H9 (cell line): Measurements from ENCODE around the gene FUCA1. TPM values are rescaled to one million over a fixed set of nuclear protein-coding genes. Genes with fewer than 3 reads are reported as not detected.

ENCODE experiments used
- DNase-seq: peaks from one replicate; pipeline ENCODE4 v3.0.0-alpha.2; 2017
- H2AFZ ChIP-seq: one replicate; pipeline ENCODE4 v1.6.1; 2013; ENCODE audit warnings: mild to moderate bottlenecking, low read length, control low read depth, moderate library complexity
- H2AK5ac ChIP-seq: 2 replicates; pipeline ENCODE4 v1.6.1; 2013; ENCODE audit warnings: low read length, control low read depth, mixed read lengths; ENCODE audit not compliant: insufficient read length
- H2BK120ac ChIP-seq: one replicate; pipeline ENCODE4 v1.6.1; 2013; ENCODE audit warnings: low read depth, mild to moderate bottlenecking, low read length, control low read depth, inconsistent platforms; ENCODE audit not compliant: poor library complexity, severe bottlenecking
- H2BK12ac ChIP-seq: 2 replicates; pipeline ENCODE4 v1.6.1; 2013; ENCODE audit warnings: low read length, control low read depth, mixed read lengths, low read depth; ENCODE audit not compliant: insufficient read length
- H2BK15ac ChIP-seq: 2 replicates; pipeline ENCODE4 v1.6.1; 2013; ENCODE audit warnings: low read depth, low read length, control low read depth
- H2BK20ac ChIP-seq: one replicate; pipeline ENCODE4 v1.6.1; 2013; ENCODE audit warnings: low read depth, mild to moderate bottlenecking, low read length, control low read depth, inconsistent platforms; ENCODE audit not compliant: poor library complexity, severe bottlenecking
- H2BK5ac ChIP-seq: 2 replicates; pipeline ENCODE4 v1.6.1; 2013; ENCODE audit warnings: low read length, control low read depth, mixed read lengths; ENCODE audit not compliant: insufficient read length
- H3K14ac ChIP-seq: 2 replicates; pipeline ENCODE4 v1.6.1; 2013; ENCODE audit warnings: low read length, control low read depth; ENCODE audit not compliant: insufficient read depth
- H3K18ac ChIP-seq: 2 replicates; pipeline ENCODE4 v1.6.1; 2013; ENCODE audit warnings: low read depth, mild to moderate bottlenecking, mixed read lengths, low read length, control low read depth; ENCODE audit not compliant: insufficient read length
- H3K23ac ChIP-seq: 2 replicates; pipeline ENCODE4 v1.6.1; 2013; ENCODE audit warnings: low read length, control low read depth, mixed read lengths, low read depth; ENCODE audit not compliant: insufficient read length
- H3K23me2 ChIP-seq: 2 replicates; pipeline ENCODE4 v1.6.1; 2013; ENCODE audit warnings: low read depth, mild to moderate bottlenecking, mixed read lengths, low read length, control low read depth; ENCODE audit not compliant: insufficient read length, poor library complexity, severe bottlenecking
- H3K27ac ChIP-seq: 2 replicates; pipeline ENCODE4 v1.5.1; 2013; ENCODE audit warnings: low read length, control low read depth, mixed read lengths, low read depth; ENCODE audit not compliant: insufficient read length
- H3K27me3 ChIP-seq: 2 replicates; pipeline ENCODE4 v1.6.1; 2013; ENCODE audit warnings: low read length, control low read depth, inconsistent platforms; ENCODE audit not compliant: insufficient read depth
- H3K4ac ChIP-seq: 2 replicates; pipeline ENCODE4 v1.6.1; 2013; ENCODE audit warnings: low read depth, mild to moderate bottlenecking, control low read depth, inconsistent platforms, low read length, moderate library complexity
- H3K4me1 ChIP-seq: 2 replicates; pipeline ENCODE4 v1.6.1; 2013; ENCODE audit warnings: low read length, control low read depth, inconsistent platforms; ENCODE audit not compliant: insufficient read depth
- H3K4me2 ChIP-seq: 2 replicates; pipeline ENCODE4 v1.6.1; 2013; ENCODE audit warnings: low read length, control low read depth, mixed read lengths; ENCODE audit not compliant: insufficient read length, insufficient read depth
- H3K56ac ChIP-seq: 2 replicates; pipeline ENCODE4 v1.6.1; 2013; ENCODE audit warnings: low read depth, mild to moderate bottlenecking, mixed read lengths, low read length, control low read depth; ENCODE audit not compliant: insufficient read length
- H3K79me1 ChIP-seq: 2 replicates; pipeline ENCODE4 v1.6.1; 2013; ENCODE audit warnings: low read depth, mild to moderate bottlenecking, moderate library complexity, low read length, control low read depth, inconsistent platforms; ENCODE audit not compliant: insufficient read depth, poor library complexity, severe bottlenecking
- H3K79me2 ChIP-seq: 2 replicates; pipeline ENCODE4 v1.6.1; 2013; ENCODE audit warnings: low read length, control low read depth, inconsistent platforms; ENCODE audit not compliant: insufficient read depth
- H3K9ac ChIP-seq: 2 replicates; pipeline ENCODE4 v1.6.1; 2013; ENCODE audit warnings: low read length, control low read depth, mixed read lengths; ENCODE audit not compliant: insufficient read length; ENCODE audit errors: extremely low read depth
- H3K9me3 ChIP-seq: one replicate; pipeline ENCODE4 v1.6.1; 2013; ENCODE audit warnings: low read depth, low read length, inconsistent platforms; ENCODE audit not compliant: control insufficient read depth
- H3T11ph ChIP-seq: one replicate; pipeline ENCODE4 v1.6.1; 2013; ENCODE audit warnings: mild to moderate bottlenecking, low read length, control low read depth, inconsistent platforms
- H4K20me1 ChIP-seq: one replicate; pipeline ENCODE4 v1.6.1; 2013; ENCODE audit not compliant: control insufficient read depth, insufficient read length, insufficient read depth
- H4K5ac ChIP-seq: 2 replicates; pipeline ENCODE4 v1.6.1; 2013; ENCODE audit warnings: low read depth, mild to moderate bottlenecking, mixed read lengths, low read length, control low read depth; ENCODE audit not compliant: insufficient read length
- H4K8ac ChIP-seq: replicated peaks from 2 replicates; pipeline ENCODE4 v1.6.1; 2013; ENCODE audit warnings: low read length, control low read depth, mixed read lengths, low read depth; ENCODE audit not compliant: insufficient read length
- H4K91ac ChIP-seq: 2 replicates; pipeline ENCODE4 v1.6.1; 2013; ENCODE audit warnings: low read depth, mild to moderate bottlenecking, moderate library complexity, mixed read lengths, low read length, control low read depth; ENCODE audit not compliant: insufficient read length
- H3K27ac Mint-ChIP-seq, 3 experiments: 2 replicates in 2 of 3; 3 replicates in 1 of 3; pipeline ENCODE4 v1.8.0; 2020 to 2021; ENCODE audit warnings: mixed read lengths in 3 of 3, mild to moderate bottlenecking in 1 of 3, moderate library complexity in 1 of 3
- H3K27me3 Mint-ChIP-seq: 2 replicates; pipeline ENCODE4 v1.8.0; 2021; ENCODE audit warnings: low read depth, mild to moderate bottlenecking, moderate library complexity, mixed read lengths
- H3K36me3 Mint-ChIP-seq, 3 experiments: 2 replicates in 2 of 3; 3 replicates in 1 of 3; pipeline ENCODE4 v1.8.0; 2020 to 2021; ENCODE audit warnings: low read depth in 3 of 3, mixed read lengths in 3 of 3; ENCODE audit not compliant: insufficient read depth in 1 of 3
- H3K4me1 Mint-ChIP-seq, 2 experiments: 2 replicates each; pipeline ENCODE4 v1.8.0; 2020; ENCODE audit warnings: mixed read lengths in 2 of 2
- H3K4me3 Mint-ChIP-seq, 2 experiments: 2 replicates in 1 of 2; 3 replicates in 1 of 2; pipeline ENCODE4 v1.8.0; 2020 to 2021; ENCODE audit warnings: mild to moderate bottlenecking in 2 of 2, mixed read lengths in 2 of 2, moderate library complexity in 1 of 2
- H3K9me3 Mint-ChIP-seq, 2 experiments: 2 replicates in 1 of 2; 3 replicates in 1 of 2; pipeline ENCODE4 v1.8.0; 2020; ENCODE audit warnings: mild to moderate bottlenecking in 2 of 2, mixed read lengths in 2 of 2, moderate library complexity in 1 of 2
- CTCF ChIP-seq: fragments of 200-600 bp; sonication (generic); conservative IDR thresholded peaks from 3 replicates; pipeline ENCODE4 v1.8.0; 2021; ENCODE audit warnings: antibody characterized with exemption, mild to moderate bottlenecking
- WGBS: extraction: QIAGEN DNeasy Blood & Tissue Kit; methylation state at CpG from one replicate; pipeline ENCODE4 v1.1.7; 2013; ENCODE audit warnings: missing lambda C conversion rate, low lambda C conversion rate, mixed read lengths; ENCODE audit not compliant: insufficient read length; ENCODE audit errors: extremely low coverage; 5-methylcytosine and 5-hydroxymethylcytosine counted together
- total RNA-seq: library from RNA; stranded (reverse); gene quantifications from 2 replicates; pipeline ENCODE4 v1.2.1, GENCODE V29; 2021

Gene FUCA1
- total RNA-seq, 1 experiment from 2014 or later: 9.1 TPM

GRCh38 chr1:23868557-23869016 is 497 bp upstream of the FUCA1 start:
- H3K9me3 Mint-ChIP-seq: peaks cover 0 to 3% of the 10 kb centered on the region in 2 experiments; a peak in 1 of 5 replicates
- Histone ChIP-seq H3K9ac (no peak overlapping the region), H3K23ac (no peak overlapping the region), H3K79me2 (no peaks in the 10 kb centered on the region), H3K14ac (no peak overlapping the region), H2BK15ac (no peak overlapping the region), H3K79me1 (no peaks in the 10 kb centered on the region), H2BK12ac (no peak overlapping the region), H4K5ac (no peak overlapping the region), H3K27me3 (peaks cover 3% of the 10 kb centered on the region; the same call in 1 of the 2 replicates), H2BK5ac (no peak overlapping the region), H4K8ac (no peak overlapping the region), H3K4me1 (no peaks in the 10 kb centered on the region), H3K23me2 (peaks cover 6% of the 10 kb centered on the region), H2BK20ac (no peak overlapping the region), H3K4ac (no peak overlapping the region), H3K4me2 (peak overlapping the region; percentile 21), H3K18ac (no peak overlapping the region), H3K56ac (no peak overlapping the region), H2AK5ac (no peak overlapping the region), H3T11ph (no peak overlapping the region), H4K91ac (no peak overlapping the region), H2BK120ac (no peak overlapping the region), H3K9me3 (no peaks in the 10 kb centered on the region), H2AFZ (no peak overlapping the region), H3K27ac (no peak overlapping the region), H4K20me1 (no peaks in the 10 kb centered on the region)
- peaks cover 0 to 3% (median 0%) of the 10 kb centered on the region in 3 experiments; a peak in 1 of 7 replicates for H3K36me3 Mint-ChIP-seq
- peaks cover 5 to 14% of the 10 kb centered on the region in 2 experiments for H3K4me1 Mint-ChIP-seq
- no peak overlapping the region; a peak in 1 of 7 replicates for H3K27ac Mint-ChIP-seq
- peaks cover 38% of the 10 kb centered on the region for H3K27me3 Mint-ChIP-seq
- TF ChIP-seq CTCF: no peak; the same call in 2 of the 3 replicates
- DNase-seq: no peak
- peak overlapping the region; percentile 69 to 84 for H3K4me3 Mint-ChIP-seq
- WGBS: no CpG with 5 or more reads among the region's 20 CpGs
